ENCODE data around the gene DNAJC30.

DNA sequence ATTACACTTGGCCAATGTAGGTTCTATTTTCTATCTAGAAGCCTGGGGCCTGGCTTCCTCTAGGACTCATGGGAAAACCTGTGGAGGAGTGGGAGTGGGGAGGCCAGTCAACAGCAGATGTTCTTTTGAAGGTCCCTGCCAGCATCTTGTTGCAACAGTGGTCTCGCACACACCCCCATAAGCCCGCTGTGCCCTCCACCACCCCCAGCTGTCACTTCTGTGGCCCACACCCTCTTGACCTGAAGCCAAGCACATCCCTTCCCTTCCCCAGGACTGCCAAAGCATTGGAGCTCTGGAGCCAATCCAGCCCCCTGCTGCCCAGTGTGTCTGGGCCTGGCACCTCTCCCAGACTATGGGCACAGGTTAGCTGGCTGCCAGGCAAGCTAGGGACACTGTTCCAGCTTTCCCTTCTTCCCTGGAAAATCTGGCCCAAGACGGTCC is 38.1 kb upstream of the DNAJC30 start:
- TF ChIP-seq SP1 (IDR thresholded peaks at IDR 0.05) (no peak), ARNT (IDR thresholded peaks at IDR 0.05) (no peak), BHLHE40 (IDR thresholded peaks at IDR 0.05; ENCODE audit: borderline replicate concordance) (no peak), FOXA1 (IDR thresholded peaks at IDR 0.05) (no peak), FOXM1 (IDR thresholded peaks at IDR 0.05; ENCODE audit: borderline replicate concordance) (no peak), L3MBTL2 (conservative IDR thresholded peaks at IDR 0.05) (no peak), TARDBP (IDR thresholded peaks at IDR 0.05) (no peak), SUZ12 (IDR thresholded peaks at IDR 0.05) (no peak), ELF4 (IDR thresholded peaks at IDR 0.05) (no peak), ZNF384 (IDR thresholded peaks at IDR 0.05) (no peak), FOXK2 (IDR thresholded peaks at IDR 0.05) (no peak), HDGF (IDR thresholded peaks at IDR 0.05; ENCODE audit: borderline replicate concordance) (no peak), NFRKB (IDR thresholded peaks at IDR 0.05) (no peak)
- TF ChIP-seq, protein P1, sequence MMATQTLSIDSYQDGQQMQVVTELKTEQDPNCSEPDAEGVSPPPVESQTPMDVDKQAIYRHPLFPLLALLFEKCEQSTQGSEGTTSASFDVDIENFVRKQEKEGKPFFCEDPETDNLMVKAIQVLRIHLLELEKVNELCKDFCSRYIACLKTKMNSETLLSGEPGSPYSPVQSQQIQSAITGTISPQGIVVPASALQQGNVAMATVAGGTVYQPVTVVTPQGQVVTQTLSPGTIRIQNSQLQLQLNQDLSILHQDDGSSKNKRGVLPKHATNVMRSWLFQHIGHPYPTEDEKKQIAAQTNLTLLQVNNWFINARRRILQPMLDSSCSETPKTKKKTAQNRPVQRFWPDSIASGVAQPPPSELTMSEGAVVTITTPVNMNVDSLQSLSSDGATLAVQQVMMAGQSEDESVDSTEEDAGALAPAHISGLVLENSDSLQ (IDR thresholded peaks at IDR 0.05), result no peak

Data from HEK293T (cell line).